ENCODE measurements around the gene KCNMB2. TPM values are rescaled to one million over a fixed set of nuclear protein-coding genes. Genes with fewer than 3 reads are reported as not detected.

KCNMB2 gene
- total RNA-seq, 1 donor, result not detected

- Histone ChIP-seq H3K4me3 (ENCODE audit: low read length) (no peak overlapping the region), H3K4me1 (ENCODE audit: insufficient read depth, low read length) (no peaks in the 10 kb centered on the region), H3K9me3 (ENCODE audit: low read depth, low read length) (no peaks in the 10 kb centered on the region), H3K27me3 (ENCODE audit: insufficient read depth, low read length) (no peaks in the 10 kb centered on the region)
These were observed 47.8 kb downstream of the KCNMB2 start for GRCh38 chr3:178583963-178584575.

- Histone ChIP-seq H3K4me3 (ENCODE audit: low read length) (no peak overlapping the region), H3K4me1 (ENCODE audit: insufficient read depth, low read length) (no peaks in the 10 kb centered on the region), H3K9me3 (ENCODE audit: low read depth, low read length) (no peaks in the 10 kb centered on the region)
These were observed 48.6 kb downstream of the KCNMB2 start for GRCh38 chr3:178584722-178585380.

GRCh38 chr3:178585454-178585853 lies 49.2 kb downstream of the KCNMB2 start:
- H3K27me3 ChIP-seq (ENCODE audit: insufficient read depth, low read length), result no peaks in the 10 kb centered on the region
- H3K4me3 ChIP-seq (ENCODE audit: low read length), result no peak overlapping the region
- no peaks in the 10 kb centered on the region for H3K9me3 ChIP-seq (ENCODE audit: low read depth, low read length)
- H3K4me1 ChIP-seq (ENCODE audit: insufficient read depth, low read length), result no peaks in the 10 kb centered on the region

More at GRCh38 chr3:178584722-178585380, 48.6 kb downstream of the KCNMB2 start:
- no peaks in the 10 kb centered on the region for H3K27me3 ChIP-seq (ENCODE audit: insufficient read depth, low read length)

- Histone ChIP-seq H3K4me1 (ENCODE audit: insufficient read depth, low read length) (no peaks in the 10 kb centered on the region), H3K4me3 (ENCODE audit: low read length) (no peak overlapping the region), H3K9me3 (ENCODE audit: low read depth, low read length) (no peaks in the 10 kb centered on the region), H3K27me3 (ENCODE audit: insufficient read depth, low read length) (no peaks in the 10 kb centered on the region)
These were observed 49.8 kb downstream of the KCNMB2 start for GRCh38 chr3:178586076-178586475.

- Histone ChIP-seq H3K27me3 (ENCODE audit: insufficient read depth, low read length) (no peaks in the 10 kb centered on the region), H3K4me3 (ENCODE audit: low read length) (no peak overlapping the region), H3K4me1 (ENCODE audit: insufficient read depth, low read length) (no peaks in the 10 kb centered on the region), H3K9me3 (ENCODE audit: low read depth, low read length) (no peaks in the 10 kb centered on the region)
These were observed 52.4 kb downstream of the KCNMB2 start for GRCh38 chr3:178588628-178589027.

- Histone ChIP-seq H3K4me1 (ENCODE audit: insufficient read depth, low read length) (no peaks in the 10 kb centered on the region), H3K4me3 (ENCODE audit: low read length) (no peak overlapping the region), H3K27me3 (ENCODE audit: insufficient read depth, low read length) (no peaks in the 10 kb centered on the region), H3K9me3 (ENCODE audit: low read depth, low read length) (no peaks in the 10 kb centered on the region)
These were observed 57.5 kb downstream of the KCNMB2 start for GRCh38 chr3:178593786-178594185.

- no peaks in the 10 kb centered on the region for H3K9me3 ChIP-seq (ENCODE audit: low read depth, low read length)
- no peaks in the 10 kb centered on the region for H3K27me3 ChIP-seq (ENCODE audit: insufficient read depth, low read length)
- no peaks in the 10 kb centered on the region for H3K4me1 ChIP-seq (ENCODE audit: insufficient read depth, low read length)
- H3K4me3 ChIP-seq (ENCODE audit: low read length), result no peak overlapping the region
These were observed 61.1 kb downstream of the KCNMB2 start for GRCh38 chr3:178597371-178597770.

- Histone ChIP-seq H3K9me3 (ENCODE audit: low read depth, low read length) (no peaks in the 10 kb centered on the region), H3K4me3 (ENCODE audit: low read length) (no peak overlapping the region), H3K4me1 (ENCODE audit: insufficient read depth, low read length) (no peaks in the 10 kb centered on the region), H3K27me3 (ENCODE audit: insufficient read depth, low read length) (no peaks in the 10 kb centered on the region)
These were observed 66.6 kb downstream of the KCNMB2 start for GRCh38 chr3:178602856-178603255.

GRCh38 chr3:178603735-178604134 lies 67.5 kb downstream of the KCNMB2 start:
- Histone ChIP-seq H3K4me3 (ENCODE audit: low read length) (no peak overlapping the region), H3K27me3 (ENCODE audit: insufficient read depth, low read length) (no peaks in the 10 kb centered on the region)

GRCh38 chr3:178618197-178618596 lies 82.0 kb downstream of the KCNMB2 start:
- Histone ChIP-seq H3K4me1 (ENCODE audit: insufficient read depth, low read length) (no peaks in the 10 kb centered on the region), H3K27me3 (ENCODE audit: insufficient read depth, low read length) (no peaks in the 10 kb centered on the region), H3K9me3 (ENCODE audit: low read depth, low read length) (no peaks in the 10 kb centered on the region), H3K4me3 (ENCODE audit: low read length) (no peak overlapping the region)

More at GRCh38 chr3:178603735-178604134, 67.5 kb downstream of the KCNMB2 start:
- no peaks in the 10 kb centered on the region for H3K4me1 ChIP-seq (ENCODE audit: insufficient read depth, low read length)
- H3K9me3 ChIP-seq (ENCODE audit: low read depth, low read length), result no peaks in the 10 kb centered on the region

GRCh38 chr3:178618896-178619295 lies 82.7 kb downstream of the KCNMB2 start:
- H3K4me1 ChIP-seq (ENCODE audit: insufficient read depth, low read length), result no peaks in the 10 kb centered on the region
- no peak overlapping the region for H3K4me3 ChIP-seq (ENCODE audit: low read length)
- no peaks in the 10 kb centered on the region for H3K9me3 ChIP-seq (ENCODE audit: low read depth, low read length)
- no peaks in the 10 kb centered on the region for H3K27me3 ChIP-seq (ENCODE audit: insufficient read depth, low read length)

- Histone ChIP-seq H3K4me3 (ENCODE audit: low read length) (no peak overlapping the region), H3K9me3 (ENCODE audit: low read depth, low read length) (no peaks in the 10 kb centered on the region), H3K27me3 (ENCODE audit: insufficient read depth, low read length) (no peaks in the 10 kb centered on the region), H3K4me1 (ENCODE audit: insufficient read depth, low read length) (no peaks in the 10 kb centered on the region)
These were observed 87.5 kb downstream of the KCNMB2 start for GRCh38 chr3:178623666-178624255.

- H3K4me3 ChIP-seq (ENCODE audit: low read length), result no peak overlapping the region
These were observed 88.0 kb downstream of the KCNMB2 start for GRCh38 chr3:178624276-178624675.

GRCh38 chr3:178625053-178625600 lies 88.9 kb downstream of the KCNMB2 start:
- no peak overlapping the region for H3K4me3 ChIP-seq (ENCODE audit: low read length)
- no peaks in the 10 kb centered on the region for H3K4me1 ChIP-seq (ENCODE audit: insufficient read depth, low read length)
- H3K27me3 ChIP-seq (ENCODE audit: insufficient read depth, low read length), result no peaks in the 10 kb centered on the region
- no peaks in the 10 kb centered on the region for H3K9me3 ChIP-seq (ENCODE audit: low read depth, low read length)

More at GRCh38 chr3:178624276-178624675, 88.0 kb downstream of the KCNMB2 start:
- no peaks in the 10 kb centered on the region for H3K27me3 ChIP-seq (ENCODE audit: insufficient read depth, low read length)
- no peaks in the 10 kb centered on the region for H3K9me3 ChIP-seq (ENCODE audit: low read depth, low read length)
- no peaks in the 10 kb centered on the region for H3K4me1 ChIP-seq (ENCODE audit: insufficient read depth, low read length)

- Histone ChIP-seq H3K4me1 (ENCODE audit: insufficient read depth, low read length) (no peaks in the 10 kb centered on the region), H3K4me3 (ENCODE audit: low read length) (no peak overlapping the region), H3K9me3 (ENCODE audit: low read depth, low read length) (no peaks in the 10 kb centered on the region), H3K27me3 (ENCODE audit: insufficient read depth, low read length) (no peaks in the 10 kb centered on the region)
These were observed 91.8 kb downstream of the KCNMB2 start for GRCh38 chr3:178628037-178628436.

All from mononuclear cell (primary cell).